ENCODE measurements around the gene CLIP2.
A peak's percentile ranks its signal among the peaks of the same experiment; 100 is the strongest.
"Not testable (repeated sequence)": the region's sequence is repeated elsewhere in the genome, so short reads cannot be mapped to it uniquely, and the experiment has no call there.

CLIP2 gene

DNA sequence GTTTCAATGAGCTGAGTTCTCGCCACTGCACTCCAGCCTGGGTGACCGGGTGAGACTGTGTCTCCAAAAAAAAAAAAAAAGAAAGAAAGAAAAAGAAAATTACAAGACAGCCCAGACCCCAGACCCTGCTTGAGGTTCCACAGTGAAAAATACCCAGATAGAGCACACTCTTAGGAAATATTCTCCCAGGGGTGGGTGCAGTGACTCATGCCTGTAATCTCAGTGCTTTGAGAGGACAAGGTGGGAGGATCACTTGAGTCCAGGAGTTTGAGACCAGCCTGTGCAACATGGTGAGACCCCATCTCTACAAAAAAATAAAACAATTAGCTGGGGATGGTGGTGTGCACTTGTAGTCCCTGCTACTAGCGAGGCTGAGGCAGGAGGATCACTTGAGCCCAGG lies 123.4 kb downstream of the CLIP2 start:
- no peak for DNase-seq (ENCODE audit: low spot score)
- no peak for TF ChIP-seq CTCF (IDR thresholded peaks at IDR 0.05; ENCODE audit: extremely low read depth, missing control alignments)

DNA sequence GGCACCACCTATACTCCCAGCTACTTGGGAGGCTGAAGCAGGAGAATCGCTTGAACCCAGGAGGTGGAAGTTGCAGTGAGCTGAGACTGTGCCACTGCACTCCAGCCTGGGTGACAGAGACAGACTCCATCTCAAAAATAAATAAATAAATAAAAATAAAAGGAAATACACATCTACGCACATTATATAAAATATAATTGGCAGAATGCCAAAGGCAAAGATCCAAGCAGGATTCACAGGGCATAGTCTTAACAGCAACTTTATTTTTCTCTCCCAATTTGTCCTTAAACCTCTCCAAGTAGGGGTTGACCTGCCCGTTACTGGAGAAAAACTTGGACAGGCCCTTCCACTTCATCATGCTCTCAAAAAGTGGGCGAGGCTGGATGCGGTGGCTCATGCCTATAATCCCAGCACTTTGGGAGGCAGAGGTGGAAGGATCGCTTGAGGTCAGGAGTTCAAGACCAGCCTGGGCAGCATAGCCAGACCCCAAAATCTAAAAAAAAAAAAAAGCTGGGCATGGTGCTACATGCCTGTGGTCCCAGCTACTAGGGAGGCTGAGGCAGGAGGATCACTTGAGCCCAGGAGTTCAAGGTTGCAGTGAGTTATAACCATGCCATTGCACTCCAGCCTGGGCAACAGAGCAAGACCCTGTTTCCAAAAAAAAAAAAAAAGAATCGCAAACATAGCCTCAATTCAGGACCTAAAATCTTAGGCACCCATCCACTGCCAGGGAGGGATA lies 125.6 kb downstream of the CLIP2 start:
- not testable (repeated sequence) for DNase-seq (ENCODE audit: low spot score)

DNA sequence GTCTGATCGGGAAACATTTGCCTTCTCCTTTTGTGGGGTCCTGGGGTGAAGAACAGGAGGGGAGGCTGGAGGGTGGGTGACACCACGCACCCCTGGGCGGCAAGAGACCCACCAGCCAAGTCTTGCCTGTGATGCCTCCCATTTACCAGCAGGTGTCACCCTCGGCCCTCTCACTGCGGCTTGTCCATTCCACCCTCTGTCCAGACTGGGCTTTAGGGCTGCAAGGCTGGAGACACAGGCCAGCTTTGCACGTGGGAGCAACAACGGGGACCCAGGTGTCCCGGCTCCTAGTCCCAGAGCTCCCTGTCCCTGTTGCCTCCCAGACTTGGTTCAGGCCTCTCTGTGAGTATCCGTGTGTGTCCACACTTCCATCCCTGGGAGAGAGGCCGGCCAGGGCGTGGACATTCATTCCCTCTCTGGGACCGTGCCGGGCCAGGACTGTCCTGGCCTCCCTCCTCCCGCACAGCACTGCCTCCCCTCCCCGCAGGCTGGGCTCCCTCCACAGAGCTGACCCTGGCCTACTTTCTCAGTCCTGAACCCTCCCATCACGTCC lies 128.3 kb downstream of the CLIP2 start:
- TF ChIP-seq CTCF (IDR thresholded peaks at IDR 0.05; ENCODE audit: extremely low read depth, missing control alignments), result peak; percentile 96
- peak; percentile 89 for DNase-seq (ENCODE audit: low spot score)

- TF ChIP-seq CTCF (IDR thresholded peaks at IDR 0.05; ENCODE audit: extremely low read depth, missing control alignments), result no peak
- DNase-seq (ENCODE audit: low spot score), result no peak
Measured at GRCh38 chr7:74418076-74418475, 128.9 kb downstream of the CLIP2 start.

DNA sequence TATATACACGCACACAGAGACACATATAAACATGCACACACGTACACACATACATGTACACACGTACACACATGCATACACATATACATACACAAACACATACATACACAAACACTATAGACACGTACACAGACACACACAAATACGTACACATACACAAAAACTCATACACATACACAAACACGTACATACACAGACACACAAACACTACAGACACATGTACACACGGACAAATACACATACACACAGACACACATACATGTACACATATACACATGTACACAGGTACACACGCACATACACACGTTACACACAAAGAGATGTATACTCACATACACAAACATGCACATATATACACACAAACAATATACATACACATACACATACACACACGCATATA lies 129.3 kb downstream of the CLIP2 start:
- no peak for DNase-seq (ENCODE audit: low spot score)
- TF ChIP-seq CTCF (IDR thresholded peaks at IDR 0.05; ENCODE audit: extremely low read depth, missing control alignments), result no peak

DNA sequence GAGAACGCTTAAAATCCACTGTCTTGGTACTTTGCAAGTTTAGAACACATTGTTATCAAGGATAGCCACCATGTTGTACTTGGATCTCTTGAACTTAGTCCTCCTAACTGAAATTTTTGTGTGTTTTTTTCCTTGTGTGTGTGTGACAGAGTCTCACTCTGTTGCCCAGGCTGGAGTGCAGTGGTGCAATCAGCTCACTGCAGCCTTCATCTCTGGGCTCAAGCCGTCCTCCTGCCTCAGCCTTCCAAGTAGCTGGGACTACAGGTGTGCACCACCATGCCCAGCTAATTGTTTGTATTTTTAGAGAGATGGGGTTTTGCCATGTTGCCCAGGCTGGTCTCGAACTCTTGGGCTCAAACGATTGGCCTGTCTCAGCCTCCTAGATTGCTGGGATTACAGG lies 130.0 kb downstream of the CLIP2 start:
- DNase-seq (ENCODE audit: low spot score), result not testable (repeated sequence)

- no peak for TF ChIP-seq CTCF (IDR thresholded peaks at IDR 0.05; ENCODE audit: extremely low read depth, missing control alignments)
- DNase-seq (ENCODE audit: low spot score), result no peak
Measured at GRCh38 chr7:74420006-74420405, 130.8 kb downstream of the CLIP2 start.

GRCh38 chr7:74424291-74424880 lies 135.2 kb downstream of the CLIP2 start:
- DNase-seq (ENCODE audit: low spot score), result no peak
- TF ChIP-seq CTCF (IDR thresholded peaks at IDR 0.05; ENCODE audit: extremely low read depth, missing control alignments), result no peak

Data from GM20000 (cell line).